HFFc6 (cell line): ENCODE results near the gene MRPL48. TPM values are rescaled to one million over a fixed set of nuclear protein-coding genes. Genes with fewer than 3 reads are reported as not detected.

Experiments
- DNase-seq: peaks from one replicate; pipeline ENCODE4 v3.0.0-alpha.2; 2018
- H3K27ac Mint-ChIP-seq: 2 replicates; pipeline ENCODE4 v1.8.0; 2020; ENCODE audit warnings: mild to moderate bottlenecking, mixed read lengths
- H3K27me3 Mint-ChIP-seq: 2 replicates; pipeline ENCODE4 v1.8.0; 2021; ENCODE audit warnings: mild to moderate bottlenecking, moderate library complexity, mixed read lengths; ENCODE audit not compliant: insufficient read depth
- H3K36me3 Mint-ChIP-seq: 2 replicates; pipeline ENCODE4 v1.8.0; 2021; ENCODE audit warnings: low read depth, mixed read lengths
- H3K4me1 Mint-ChIP-seq: 2 replicates; pipeline ENCODE4 v1.8.0; 2020; ENCODE audit warnings: low read depth, mixed read lengths
- H3K4me3 Mint-ChIP-seq: 2 replicates; pipeline ENCODE4 v1.8.0; 2020; ENCODE audit warnings: mild to moderate bottlenecking, moderate library complexity, mixed read lengths
- H3K9me3 Mint-ChIP-seq: 2 replicates; pipeline ENCODE4 v1.8.0; 2020; ENCODE audit warnings: mild to moderate bottlenecking, mixed read lengths
- total RNA-seq, 6 experiments: library from RNA; stranded (reverse); fragmentation: NEBNext Ultra II Directional; extraction: Animal tissue kit (Norgen Biotek cat#: 25700); gene quantifications; 2 replicates in 1 of 6; 3 replicates in 5 of 6; pipeline ENCODE4 v1.2.3, GENCODE V29; 2021
- TF ChIP-seq, protein P1 (sequence below): fragments of 200-600 bp; sonication (generic); IDR thresholded peaks from 2 replicates; pipeline ENCODE4 v1.5.0; 2021; ENCODE audit warnings: antibody characterized with exemption, mild to moderate bottlenecking

MRPL48 gene
- total RNA-seq, 6 experiments from 2014 or later = 29.3 to 39.4 (median 35.1) TPM

DNA sequence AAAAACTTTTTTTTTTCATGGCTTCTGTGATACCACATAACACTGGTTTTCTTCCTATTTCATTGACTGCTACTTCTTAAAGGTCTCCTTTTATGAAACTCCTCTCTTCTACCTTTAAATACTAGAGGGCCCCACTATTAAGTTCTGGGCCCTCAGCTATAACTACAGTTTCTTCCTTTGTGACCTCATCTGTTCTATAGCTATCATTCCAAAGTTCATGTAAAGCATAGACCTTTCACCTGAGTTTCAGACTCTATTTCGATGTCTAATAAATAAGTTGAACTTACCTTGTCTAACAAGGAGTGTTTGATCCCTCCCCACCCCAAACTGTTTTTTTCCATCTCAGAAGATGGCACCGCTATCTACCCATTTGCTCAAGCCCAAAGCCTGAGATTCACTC lies 124.4 kb downstream of the MRPL48 start:
- Mint-ChIP-seq H3K4me1 (peaks cover 9% of the 10 kb centered on the region), H3K27me3 (peaks cover 1% of the 10 kb centered on the region; the same call in 1 of the 2 replicates), H3K27ac (no peak overlapping the region), H3K9me3 (no peaks in the 10 kb centered on the region), H3K4me3 (no peak overlapping the region), H3K36me3 (peaks cover 20% of the 10 kb centered on the region)
- TF ChIP-seq, protein P1, sequence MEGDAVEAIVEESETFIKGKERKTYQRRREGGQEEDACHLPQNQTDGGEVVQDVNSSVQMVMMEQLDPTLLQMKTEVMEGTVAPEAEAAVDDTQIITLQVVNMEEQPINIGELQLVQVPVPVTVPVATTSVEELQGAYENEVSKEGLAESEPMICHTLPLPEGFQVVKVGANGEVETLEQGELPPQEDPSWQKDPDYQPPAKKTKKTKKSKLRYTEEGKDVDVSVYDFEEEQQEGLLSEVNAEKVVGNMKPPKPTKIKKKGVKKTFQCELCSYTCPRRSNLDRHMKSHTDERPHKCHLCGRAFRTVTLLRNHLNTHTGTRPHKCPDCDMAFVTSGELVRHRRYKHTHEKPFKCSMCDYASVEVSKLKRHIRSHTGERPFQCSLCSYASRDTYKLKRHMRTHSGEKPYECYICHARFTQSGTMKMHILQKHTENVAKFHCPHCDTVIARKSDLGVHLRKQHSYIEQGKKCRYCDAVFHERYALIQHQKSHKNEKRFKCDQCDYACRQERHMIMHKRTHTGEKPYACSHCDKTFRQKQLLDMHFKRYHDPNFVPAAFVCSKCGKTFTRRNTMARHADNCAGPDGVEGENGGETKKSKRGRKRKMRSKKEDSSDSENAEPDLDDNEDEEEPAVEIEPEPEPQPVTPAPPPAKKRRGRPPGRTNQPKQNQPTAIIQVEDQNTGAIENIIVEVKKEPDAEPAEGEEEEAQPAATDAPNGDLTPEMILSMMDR = no peak
- DNase-seq = no peak

DNA sequence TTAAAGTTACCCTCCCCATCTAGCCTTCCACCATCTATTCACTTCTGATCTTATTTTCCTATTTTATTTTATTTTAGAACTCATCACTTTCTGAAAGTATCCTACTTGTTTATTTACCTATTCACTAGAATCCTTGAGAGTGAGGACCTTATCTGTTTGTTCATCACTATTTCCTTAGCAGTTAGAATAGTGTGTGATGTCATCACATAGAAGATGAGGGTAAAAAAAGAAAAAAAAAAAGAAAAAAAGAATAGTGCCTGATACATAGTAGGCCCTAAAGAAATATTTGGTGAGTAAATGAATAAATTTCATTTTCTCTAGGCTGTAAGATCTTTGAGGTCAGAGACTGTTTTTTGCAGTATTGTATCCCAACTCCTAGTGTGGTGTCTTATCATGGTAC lies 125.8 kb downstream of the MRPL48 start:
- H3K27me3 Mint-ChIP-seq = peaks cover 1% of the 10 kb centered on the region; the same call in 1 of the 2 replicates
- H3K36me3 Mint-ChIP-seq = peaks cover 20% of the 10 kb centered on the region
- DNase-seq = no peak
- H3K9me3 Mint-ChIP-seq = no peaks in the 10 kb centered on the region
- TF ChIP-seq, protein P1 = no peak
- no peak overlapping the region for H3K27ac Mint-ChIP-seq
- no peak overlapping the region for H3K4me3 Mint-ChIP-seq
- H3K4me1 Mint-ChIP-seq = peaks cover 5% of the 10 kb centered on the region; the same call in 1 of the 2 replicates

DNA sequence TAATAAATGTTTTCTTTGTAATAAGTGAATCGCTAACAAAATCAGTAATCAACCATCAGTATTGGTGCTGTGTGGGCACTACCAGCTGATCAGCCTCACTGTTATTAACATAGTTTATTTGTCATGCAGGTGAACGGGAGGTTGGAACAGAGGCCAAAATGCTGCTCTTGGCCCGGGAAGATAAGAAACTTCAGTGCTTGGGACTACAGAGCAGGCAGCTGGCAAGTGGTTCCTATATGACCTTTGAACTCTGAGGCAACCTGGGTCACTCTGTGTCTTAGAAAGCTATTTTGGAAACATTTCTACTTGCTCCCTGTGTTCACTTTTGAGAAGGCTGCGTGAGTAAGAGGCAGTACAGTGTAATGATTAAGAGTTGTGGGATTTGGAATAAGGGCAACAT lies 126.6 kb downstream of the MRPL48 start:
- Mint-ChIP-seq H3K4me3 (no peak overlapping the region), H3K36me3 (peaks cover 20% of the 10 kb centered on the region), H3K4me1 (peaks cover 5% of the 10 kb centered on the region; the same call in 1 of the 2 replicates), H3K27ac (no peak overlapping the region), H3K27me3 (peaks cover 1% of the 10 kb centered on the region; the same call in 1 of the 2 replicates), H3K9me3 (no peaks in the 10 kb centered on the region)
- TF ChIP-seq, protein P1 = no peak
- DNase-seq = no peak

Other genes starting within 250 kb of the MRPL48 start
- gene FAM168A, start 189.8 kb upstream of the MRPL48 start, total RNA-seq = 10 to 100 TPM; 32.6 to 40.1 (median 38.8) TPM
- gene PLEKHB1, start 141.3 kb upstream of the MRPL48 start, total RNA-seq = 1 to 10 TPM in 2 of 6 experiments, under 1 TPM in 4; 0.23 to 1.6 (median 0.48) TPM
- gene RAB6A, start 26.8 kb upstream of the MRPL48 start, total RNA-seq = 100 to 1,000 TPM in 5 of 6 experiments, 10 to 100 TPM in 1; 91.7 to 130 (median 109) TPM
- 100 to 1,000 TPM in 1 of 6 experiments, 10 to 100 TPM in 5; 78.9 to 103 (median 81.4) TPM for gene COA4, start 89.0 kb downstream of the MRPL48 start, total RNA-seq
- gene PAAF1, start 89.1 kb downstream of the MRPL48 start, total RNA-seq = 10 to 100 TPM; 19.5 to 23.2 (median 22.4) TPM
- gene DNAJB13, start 163.2 kb downstream of the MRPL48 start, total RNA-seq = under 1 TPM in 4 of 6 experiments, not detected in 2; 0.11 to 0.25 (median 0.17) TPM
- gene UCP2, start 195.0 kb downstream of the MRPL48 start, total RNA-seq = 1 to 10 TPM; 6.4 to 9.9 (median 8.0) TPM
- under 1 TPM; 0.10 to 0.62 (median 0.39) TPM for gene UCP3, start 221.2 kb downstream of the MRPL48 start, total RNA-seq